HCT116 (cell line): ENCODE results near the gene OR6J1. TPM values are rescaled to one million over a fixed set of nuclear protein-coding genes. Genes with fewer than 3 reads are reported as not detected.
A peak's percentile ranks its signal among the peaks of the same experiment; 100 is the strongest.

ENCODE experiments used
- ATAC-seq: fragments of 200-7000 bp; cut with Tn5 transposase; 2 replicates; pipeline ENCODE4 v1.9.1; 2020; ENCODE audit warnings: mild to moderate bottlenecking, moderate library complexity
- BruUV-seq: library from RNA; stranded (reverse); fragments of 400-500 nt; replicated peaks from 2 replicates; lab custom pipeline; 2021; lab: Mats Ljungman, UMichigan
- CTCF ChIA-PET: fragments of 300-600 bp; sonication (Branson Sonifier 250); formaldehyde crosslinking; loops from one replicate; lab custom pipeline; 2021; ENCODE audit warnings: antibody characterized with exemption; lab: Charles Lee
- POLR2A ChIA-PET: fragments of 300-600, 350-600 bp; sonication (Branson Sonifier 250); formaldehyde crosslinking; loops from one replicate; lab custom pipeline; 2021; ENCODE audit warnings: antibody characterized with exemption; lab: Charles Lee
- RAD21 ChIA-PET, 2 experiments: fragments of 300-600 bp; sonication (Branson Sonifier 250); formaldehyde crosslinking; loops; one replicate each; lab custom pipeline; 2023; ENCODE audit warnings: low total read pairs in 2 of 2; ENCODE audit not compliant: uncharacterized antibody in 2 of 2, unreplicated experiment in 2 of 2, low non-redundant PET in 1 of 2; lab: Charles Lee
- DNase-seq: peaks from one replicate; pipeline ENCODE4 v3.0.0-alpha.2; 2010; ENCODE audit warnings: low read depth, low spot score
- H2AFZ ChIP-seq: fragments of 200-600 bp; shearing (Covaris generic), sonication (generic); 2 replicates; pipeline ENCODE4 v1.6.1; 2017; ENCODE audit warnings: low read depth, mixed run types, mixed read lengths, antibody characterized with exemption, low read length; ENCODE audit not compliant: poor library complexity, severe bottlenecking
- H3K27ac ChIP-seq: 2 replicates; pipeline ENCODE4 v1.5.1; 2012; ENCODE audit warnings: low read depth, low read length
- H3K27me3 ChIP-seq: fragments of 200-600 bp; sonication (generic); 2 replicates; pipeline ENCODE4 v1.6.1; 2016; ENCODE audit warnings: mixed run types, low read length, mixed read lengths; ENCODE audit not compliant: insufficient read depth
- H3K36me3 ChIP-seq, 2 experiments: fragments of 200-500 bp in 1 of 2; fragments of 200-600 bp in 1 of 2; sonication (Bioruptor generic) in 1 of 2; sonication (generic) in 1 of 2; 2 replicates each; pipeline versions ENCODE4 v1.5.1 to v1.6.1; 2014 to 2016; ENCODE audit warnings: low read length in 2 of 2, inconsistent platforms in 1 of 2, mixed read lengths in 1 of 2, mixed run types in 1 of 2; ENCODE audit not compliant: insufficient read depth in 2 of 2, control insufficient read depth in 1 of 2
- H3K4me1 ChIP-seq, 2 experiments: fragments of 200-600 bp in 1 of 2; sonication (generic) in 1 of 2; 2 replicates each; pipeline versions ENCODE4 v1.5.1 to v1.6.1; 2012 to 2017; ENCODE audit warnings: low read length in 2 of 2, inconsistent platforms in 1 of 2, mild to moderate bottlenecking in 1 of 2, mixed read lengths in 1 of 2, mixed run types in 1 of 2, moderate library complexity in 1 of 2; ENCODE audit not compliant: insufficient read depth in 2 of 2, control insufficient read depth in 1 of 2
- H3K4me2 ChIP-seq: fragments of 200-600 bp; sonication (generic); 2 replicates; pipeline ENCODE4 v1.6.1; 2017; ENCODE audit warnings: mixed run types, low read length, mixed read lengths
- H3K4me3 ChIP-seq, 2 experiments: fragments of 200-600 bp in 1 of 2; sonication (generic) in 1 of 2; replicated peaks in 1 of 2; 2 replicates each; pipeline ENCODE4 v1.5.1; 2011 to 2016; ENCODE audit warnings: low read length in 2 of 2, control low read depth in 1 of 2, low read depth in 1 of 2, mild to moderate bottlenecking in 1 of 2, mixed read lengths in 1 of 2, mixed run types in 1 of 2
- H3K79me2 ChIP-seq: fragments of 200-600 bp; sonication (generic); 2 replicates; pipeline ENCODE4 v1.6.1; 2017; ENCODE audit warnings: mild to moderate bottlenecking, mixed run types, low read length, moderate library complexity, mixed read lengths; ENCODE audit not compliant: insufficient read depth
- H3K9ac ChIP-seq: fragments of 200-600 bp; sonication (generic); 2 replicates; pipeline ENCODE4 v1.6.1; 2016; ENCODE audit warnings: low read length, mixed read lengths
- H3K9me2 ChIP-seq: fragments of 200-600 bp; sonication (generic), shearing (Covaris generic); 2 replicates; pipeline ENCODE4 v1.6.1; 2017; ENCODE audit warnings: mixed run types, mild to moderate bottlenecking, moderate library complexity; ENCODE audit not compliant: insufficient read depth
- H3K9me3 ChIP-seq, 2 experiments: fragments of 200-500 bp in 1 of 2; fragments of 200-600 bp in 1 of 2; sonication (Bioruptor generic) in 1 of 2; sonication (generic) in 1 of 2; 2 replicates each; pipeline ENCODE4 v1.6.1; 2014 to 2017; ENCODE audit warnings: low read length in 2 of 2, mixed read lengths in 2 of 2, inconsistent platforms in 1 of 2, low read depth in 1 of 2, mild to moderate bottlenecking in 1 of 2, mixed run types in 1 of 2, moderate library complexity in 1 of 2; ENCODE audit not compliant: control insufficient read depth in 1 of 2, insufficient read depth in 1 of 2
- H4K20me1 ChIP-seq: fragments of 200-600 bp; sonication (generic), shearing (Covaris generic); 2 replicates; pipeline ENCODE4 v1.6.1; 2017; ENCODE audit warnings: mixed run types, mild to moderate bottlenecking, moderate library complexity; ENCODE audit not compliant: insufficient read depth
- CEBPB ChIP-seq: IDR thresholded peaks from 2 replicates; pipeline ENCODE4 v1.6.1; 2012; ENCODE audit warnings: low read depth
- CTCF ChIP-seq, 3 experiments: fragments of 200-600 bp in 1 of 3; sonication (generic) in 1 of 3; IDR thresholded peaks in 2 of 3; conservative IDR thresholded peaks in 1 of 3; 2 replicates each; pipeline ENCODE4 v1.5.1; 2012 to 2017; ENCODE audit warnings: low read depth in 2 of 3, low read length in 2 of 3, antibody characterized with exemption in 1 of 3, borderline replicate concordance in 1 of 3, control low read depth in 1 of 3, mild to moderate bottlenecking in 1 of 3, mixed read lengths in 1 of 3, mixed run types in 1 of 3, moderate library complexity in 1 of 3; ENCODE audit not compliant: insufficient read depth in 1 of 3
- EGR1 ChIP-seq: IDR thresholded peaks from 2 replicates; pipeline ENCODE4 v1.6.1; 2012; ENCODE audit warnings: low read depth
- EZH2phosphoT487 ChIP-seq: fragments of 200-600 bp; IDR thresholded peaks from 2 replicates; pipeline ENCODE4 v1.6.1; 2018; ENCODE audit warnings: antibody characterized with exemption, borderline replicate concordance
- POLR2AphosphoS5 ChIP-seq: IDR thresholded peaks from 2 replicates; pipeline ENCODE4 v1.6.1; 2011; ENCODE audit warnings: mild to moderate bottlenecking, low read depth, low read length, moderate library complexity
- REST ChIP-seq: IDR thresholded peaks from 2 replicates; pipeline ENCODE4 v1.6.1; 2012; ENCODE audit warnings: low read depth
- SRF ChIP-seq: IDR thresholded peaks from 2 replicates; pipeline ENCODE4 v1.6.1; 2012; ENCODE audit warnings: low read depth
- ZFX ChIP-seq: fragments of 450-650 bp; IDR thresholded peaks from 2 replicates; pipeline ENCODE4 v1.6.1; 2017
- intact Hi-C: fragments of 100-400 bp; cut with micrococcal nuclease; formaldehyde crosslinking; loops from 2 replicates; pipeline ENCODE4 v1.10.0; 2022
- total RNA-seq: library from RNA; stranded (reverse); gene quantifications from one replicate; pipeline ENCODE4 v1.2.1, GENCODE V29; 2021; ENCODE audit not compliant: unreplicated experiment

Gene OR6J1
- total RNA-seq, 1 experiment from 2014 or later, result not detected

DNA sequence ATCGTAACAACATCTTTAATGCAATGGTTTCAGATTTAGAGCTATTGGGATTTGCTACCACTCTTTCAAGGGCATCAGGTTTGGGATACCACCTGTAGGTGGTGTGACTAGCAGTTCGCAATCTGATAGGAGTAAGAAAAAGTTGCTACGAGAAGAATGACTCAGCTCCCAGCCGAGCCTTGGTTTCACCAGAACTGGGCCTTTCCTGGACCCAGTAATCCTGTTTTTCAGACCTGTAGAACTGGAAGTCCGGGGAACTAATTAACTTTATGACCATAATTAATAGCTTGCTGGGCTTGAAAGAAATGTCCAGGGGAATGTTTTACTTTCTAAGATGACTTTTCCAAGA, 45.3 kb downstream of the OR6J1 start:
- Histone ChIP-seq H2AFZ (peak overlapping the region; percentile 93), H3K9me2 (no peaks in the 10 kb centered on the region), H3K9ac (peak overlapping the region; percentile 72), H3K4me3 (peak overlapping the region; percentile 81 to 86), H3K4me1 (peaks cover 13 to 51% of the 10 kb centered on the region in 2 experiments), H4K20me1 (no peaks in the 10 kb centered on the region), H3K27ac (peak overlapping the region; percentile 69), H3K27me3 (peaks cover 3% of the 10 kb centered on the region; the same call in 1 of the 2 replicates), H3K4me2 (peak overlapping the region; percentile 95), H3K79me2 (no peaks in the 10 kb centered on the region), H3K9me3 (no peaks in the 10 kb centered on the region), H3K36me3 (no peaks in the 10 kb centered on the region; a peak in 2 of 4 replicates)
- intact Hi-C loops, result no loop called here
- ChIA-PET RAD21 (interaction anchor here in 1 of 2 experiments (1.7 kb wide), 1 partner anchor 9 kb away, joined by 5 read pairs; the partner anchor contains the start of gene DAD1), CTCF (interaction anchor here (0.9 to 2.5 kb wide), 4 partner anchors 9 to 254 kb away, joined by 3 to 31 read pairs (median 6); partner anchors contain the start of gene DAD1), POLR2A (interaction anchor here (1.1 kb wide), 1 partner anchor 9 kb away, joined by 7 read pairs; the partner anchor contains the start of gene DAD1)
- ATAC-seq (peak; percentile 70), DNase-seq (peak; percentile 16)
- no TSS peak for BruUV-seq
- TF ChIP-seq POLR2AphosphoS5 (no peak), ZFX (no peak), EZH2phosphoT487 (no peak), EGR1 (no peak), REST (no peak), CTCF (IDR thresholded peaks at IDR 0.05 in 2 of 3, conservative IDR thresholded peaks at IDR 0.05 in 1 of 3; ENCODE audit: borderline replicate concordance in 1 of 3, insufficient read depth in 1 of 3, low read depth in 2 of 3, low read length in 2 of 3) (peak in 2 of 3 experiments; percentile 15 to 17; a peak in 2 of 6 replicates), CEBPB (no peak), SRF (no peak)
